Gastrocnemius medialis (tissue), 4 donors: ENCODE data around the gene METTL21A.

ENCODE experiments used
- POLR2A ChIP-seq, 2 donors: fragments of 450-650 bp; IDR thresholded peaks; one replicate each; pipeline ENCODE4 v1.6.1; 2017; ENCODE audit warnings: antibody characterized with exemption in 2 of 2, mild to moderate bottlenecking in 2 of 2, moderate library complexity in 2 of 2
- TF ChIP-seq, protein P1 (sequence below), 5 experiments: fragments of 450-650 bp in 3 of 5; fragments of 200-600 bp in 2 of 5; sonication (generic) in 2 of 5; IDR thresholded peaks in 4 of 5; conservative IDR thresholded peaks in 1 of 5; 1 replicate in 4 of 5; 2 replicates in 1 of 5; pipeline ENCODE4 v1.5.1; 2016 to 2019; ENCODE audit warnings: antibody characterized with exemption in 5 of 5, mild to moderate bottlenecking in 3 of 5, moderate library complexity in 3 of 5

DNA sequence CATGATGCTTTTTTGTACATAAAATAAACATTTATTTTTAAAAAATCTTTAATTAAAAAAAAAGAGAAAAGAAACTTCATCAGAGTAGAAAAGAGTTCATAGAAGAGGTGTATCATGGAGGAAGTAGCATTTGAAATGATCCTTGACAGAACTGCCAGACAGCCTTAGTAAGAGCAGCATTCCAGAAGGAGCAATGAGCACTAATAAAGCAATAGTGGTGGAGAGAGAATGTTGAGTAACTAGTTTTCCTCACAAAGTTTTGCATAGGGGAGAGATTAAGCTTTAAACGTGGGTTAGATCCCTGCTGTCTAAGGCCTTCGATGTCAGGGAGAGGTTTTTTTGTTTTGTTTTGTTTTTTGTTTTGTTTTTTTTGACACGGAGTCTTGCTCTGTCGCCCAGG lies 29.8 kb upstream of the METTL21A start:
- TF ChIP-seq, protein P1, sequence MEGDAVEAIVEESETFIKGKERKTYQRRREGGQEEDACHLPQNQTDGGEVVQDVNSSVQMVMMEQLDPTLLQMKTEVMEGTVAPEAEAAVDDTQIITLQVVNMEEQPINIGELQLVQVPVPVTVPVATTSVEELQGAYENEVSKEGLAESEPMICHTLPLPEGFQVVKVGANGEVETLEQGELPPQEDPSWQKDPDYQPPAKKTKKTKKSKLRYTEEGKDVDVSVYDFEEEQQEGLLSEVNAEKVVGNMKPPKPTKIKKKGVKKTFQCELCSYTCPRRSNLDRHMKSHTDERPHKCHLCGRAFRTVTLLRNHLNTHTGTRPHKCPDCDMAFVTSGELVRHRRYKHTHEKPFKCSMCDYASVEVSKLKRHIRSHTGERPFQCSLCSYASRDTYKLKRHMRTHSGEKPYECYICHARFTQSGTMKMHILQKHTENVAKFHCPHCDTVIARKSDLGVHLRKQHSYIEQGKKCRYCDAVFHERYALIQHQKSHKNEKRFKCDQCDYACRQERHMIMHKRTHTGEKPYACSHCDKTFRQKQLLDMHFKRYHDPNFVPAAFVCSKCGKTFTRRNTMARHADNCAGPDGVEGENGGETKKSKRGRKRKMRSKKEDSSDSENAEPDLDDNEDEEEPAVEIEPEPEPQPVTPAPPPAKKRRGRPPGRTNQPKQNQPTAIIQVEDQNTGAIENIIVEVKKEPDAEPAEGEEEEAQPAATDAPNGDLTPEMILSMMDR (IDR thresholded peaks at IDR 0.05 in 4 of 5, conservative IDR thresholded peaks at IDR 0.05 in 1 of 5), result no peak
- TF ChIP-seq POLR2A (IDR thresholded peaks at IDR 0.05), result no peak
